GM04503 (cell line): ENCODE results near the gene PIGR.

Experiments
- DNase-seq: peaks from one replicate; pipeline ENCODE4 v3.0.0-alpha.2; 2012; ENCODE audit warnings: low read depth

Gene PIGR

GRCh38 chr1:206960676-206961386 lies 14.6 kb upstream of the PIGR start:
- no peak for DNase-seq

- no peak for DNase-seq
These were observed 11.9 kb upstream of the PIGR start for GRCh38 chr1:206958144-206958543.

- DNase-seq: no peak
These were observed 11.4 kb upstream of the PIGR start for GRCh38 chr1:206957639-206958038.

- peak; percentile 27 for DNase-seq
These were observed 9.5 kb upstream of the PIGR start for GRCh38 chr1:206955476-206956451.

- DNase-seq: no peak
These were observed 8.4 kb upstream of the PIGR start for GRCh38 chr1:206954459-206955342.

- no peak for DNase-seq
These were observed 7.4 kb upstream of the PIGR start for GRCh38 chr1:206953626-206954025.

- no peak for DNase-seq
These were observed 6.9 kb upstream of the PIGR start for GRCh38 chr1:206953126-206953525.

- no peak for DNase-seq
These were observed 5.9 kb upstream of the PIGR start for GRCh38 chr1:206952171-206952570.

- DNase-seq: no peak
These were observed 5.2 kb upstream of the PIGR start for GRCh38 chr1:206951318-206952100.

GRCh38 chr1:206949641-206950040 lies 3.4 kb upstream of the PIGR start:
- DNase-seq: no peak

- no peak for DNase-seq
These were observed 2.9 kb upstream of the PIGR start for GRCh38 chr1:206949208-206949607.

GRCh38 chr1:206947255-206947654 lies 989 bp upstream of the PIGR start:
- no peak for DNase-seq

- DNase-seq: no peak
These were observed 487 bp downstream of the PIGR start for GRCh38 chr1:206945779-206946178.

- DNase-seq: no peak
These were observed 1.6 kb downstream of the PIGR start for GRCh38 chr1:206944703-206945102.

- no peak for DNase-seq
These were observed 4.4 kb downstream of the PIGR start for GRCh38 chr1:206941766-206942418.

- no peak for DNase-seq
These were observed 5.7 kb downstream of the PIGR start for GRCh38 chr1:206940588-206940936.

GRCh38 chr1:206939841-206940587 lies 6.3 kb downstream of the PIGR start:
- DNase-seq: no peak

- DNase-seq: no peak
These were observed 7.1 kb downstream of the PIGR start for GRCh38 chr1:206939131-206939530.

- no peak for DNase-seq
These were observed 8.8 kb downstream of the PIGR start for GRCh38 chr1:206937425-206937824.

GRCh38 chr1:206935491-206936067 lies 10.7 kb downstream of the PIGR start:
- DNase-seq: no peak
